CD14-positive monocyte (primary cell): ENCODE results near the gene SHROOM3. TPM values are rescaled to one million over a fixed set of nuclear protein-coding genes. Genes with fewer than 3 reads are reported as not detected.

Source experiments
- DNase-seq, 3 donors: peaks; one replicate each; pipeline ENCODE4 v3.0.0-alpha.2; 2011 to 2022
- H2AFZ ChIP-seq: 2 replicates; pipeline ENCODE4 v1.6.0; 2012; ENCODE audit warnings: mild to moderate bottlenecking, low read depth, low read length, inconsistent platforms; ENCODE audit not compliant: insufficient read depth, poor library complexity, severe bottlenecking
- H3K27ac ChIP-seq, 2 donors: 1 replicate in 1 of 2; 2 replicates in 1 of 2; pipeline ENCODE4 v1.5.1; 2012 to 2013; ENCODE audit warnings: low read length in 2 of 2, control low read depth in 1 of 2, inconsistent platforms in 1 of 2, low read depth in 1 of 2, mild to moderate bottlenecking in 1 of 2
- H3K27me3 ChIP-seq, 2 donors: one replicate each; pipeline versions ENCODE4 v1.6.0 to v1.6.1; 2011 to 2013; ENCODE audit warnings: low read length in 2 of 2; ENCODE audit not compliant: control insufficient read depth in 2 of 2, insufficient read depth in 2 of 2
- H3K36me3 ChIP-seq, 2 donors: replicated peaks in 1 of 2; 1 replicate in 1 of 2; 2 replicates in 1 of 2; pipeline versions ENCODE4 v1.5.1 to v1.6.1; 2012 to 2013; ENCODE audit warnings: low read length in 2 of 2, control low read depth in 1 of 2, inconsistent platforms in 1 of 2, mild to moderate bottlenecking in 1 of 2; ENCODE audit not compliant: insufficient read depth in 2 of 2, control insufficient read depth in 1 of 2
- H3K4me1 ChIP-seq, 2 donors: 1 replicate in 1 of 2; 2 replicates in 1 of 2; pipeline versions ENCODE4 v1.5.1 to v1.6.1; 2012 to 2013; ENCODE audit warnings: low read length in 2 of 2, control low read depth in 1 of 2, inconsistent platforms in 1 of 2, mild to moderate bottlenecking in 1 of 2, moderate library complexity in 1 of 2; ENCODE audit not compliant: insufficient read depth in 2 of 2, control insufficient read depth in 1 of 2
- H3K4me2 ChIP-seq: replicated peaks from 2 replicates; pipeline ENCODE3; 2012; ENCODE audit warnings: low read length, moderate library complexity, mild to moderate bottlenecking; ENCODE audit not compliant: poor library complexity, severe bottlenecking; ENCODE audit errors: extremely low read depth
- H3K4me3 ChIP-seq, 3 experiments: fragments of 200-600 bp in 1 of 3; sonication (generic) in 1 of 3; replicated peaks in 1 of 3; 1 replicate in 2 of 3; 2 replicates in 1 of 3; pipeline ENCODE4 v1.5.1; 2011 to 2013; ENCODE audit warnings: low read length in 3 of 3, mild to moderate bottlenecking in 3 of 3, control low read depth in 2 of 3, low read depth in 2 of 3, inconsistent platforms in 1 of 3, moderate library complexity in 1 of 3
- H3K79me2 ChIP-seq: 2 replicates; pipeline ENCODE4 v1.6.0; 2012; ENCODE audit warnings: mild to moderate bottlenecking, control low read depth, inconsistent platforms, low read length, moderate library complexity; ENCODE audit not compliant: insufficient read depth
- H3K9ac ChIP-seq: 2 replicates; pipeline ENCODE4 v1.6.0; 2017; ENCODE audit warnings: low read length, mild to moderate bottlenecking; ENCODE audit not compliant: insufficient read depth, poor library complexity, severe bottlenecking
- H3K9me3 ChIP-seq, 2 donors: replicated peaks in 1 of 2; 1 replicate in 1 of 2; 2 replicates in 1 of 2; pipeline versions ENCODE4 v1.5.1 to v1.6.1; 2012 to 2013; ENCODE audit warnings: low read length in 2 of 2, control low read depth in 1 of 2; ENCODE audit not compliant: control insufficient read depth in 1 of 2, insufficient read depth in 1 of 2
- H4K20me1 ChIP-seq: 2 replicates; pipeline ENCODE4 v1.6.0; 2012; ENCODE audit warnings: mild to moderate bottlenecking, low read length, control low read depth, moderate library complexity; ENCODE audit not compliant: insufficient read depth
- H3K27ac Mint-ChIP-seq, 7 donors: one replicate each; pipeline ENCODE4 v1.8.0; 2020; ENCODE audit warnings: mild to moderate bottlenecking in 7 of 7, mixed read lengths in 7 of 7, moderate library complexity in 6 of 7, inconsistent platforms in 2 of 7
- H3K27me3 Mint-ChIP-seq, 3 donors: one replicate each; pipeline ENCODE4 v1.8.0; 2021 to 2022; ENCODE audit warnings: low read depth in 3 of 3, mild to moderate bottlenecking in 3 of 3, mixed read lengths in 3 of 3, moderate library complexity in 3 of 3, inconsistent platforms in 1 of 3
- H3K36me3 Mint-ChIP-seq, 2 donors: one replicate each; pipeline ENCODE4 v1.8.0; 2020; ENCODE audit warnings: mixed read lengths in 2 of 2, inconsistent platforms in 1 of 2, mild to moderate bottlenecking in 1 of 2
- H3K4me1 Mint-ChIP-seq: one replicate; pipeline ENCODE4 v1.8.0; 2020; ENCODE audit warnings: mild to moderate bottlenecking, mixed read lengths
- H3K4me3 Mint-ChIP-seq, 2 donors: one replicate each; pipeline ENCODE4 v1.8.0; 2020; ENCODE audit warnings: mild to moderate bottlenecking in 2 of 2, mixed read lengths in 2 of 2, moderate library complexity in 1 of 2
- H3K9me3 Mint-ChIP-seq, 7 donors: one replicate each; pipeline ENCODE4 v1.8.0; 2020 to 2022; ENCODE audit warnings: mixed read lengths in 7 of 7, mild to moderate bottlenecking in 6 of 7, moderate library complexity in 6 of 7, inconsistent platforms in 2 of 7
- CTCF ChIP-seq: fragments of 200-600 bp; IDR thresholded peaks from one replicate; pipeline ENCODE4 v1.8.0; 2022; ENCODE audit warnings: antibody characterized with exemption, mild to moderate bottlenecking
- WGBS: methylation state at CpG from one replicate; pipeline ENCODE4 v1.1.5; 2013; ENCODE audit warnings: missing lambda C conversion rate; ENCODE audit not compliant: insufficient coverage; 5-methylcytosine and 5-hydroxymethylcytosine counted together
- intact Hi-C, 2 donors: fragments of 100-400 bp; cut with micrococcal nuclease; formaldehyde crosslinking; loops; one replicate each; pipeline versions ENCODE4 v1.15.0 to v1.15.1; 2023
- polyA plus RNA-seq, 3 donors: library from polyadenylated mRNA; depleted of rRNA in 1 of 3; unstranded in 2 of 3; stranded (reverse) in 1 of 3; fragments of 300-500 nt in 2 of 3; fragments of >200 nt in 1 of 3; fragmentation: Illumina TruSeq in 2 of 3; gene quantifications; 1 replicate in 2 of 3; 2 replicates in 1 of 3; pipeline ENCODE4 v1.2.3, GENCODE V29; 2012 to 2021

Gene SHROOM3
- polyA plus RNA-seq, 3 donors = not detected

GRCh38 chr4:76782837-76783236, 347.8 kb downstream of the SHROOM3 start:
- H3K27ac ChIP-seq = no peak overlapping the region
- TF ChIP-seq CTCF = no peak
- peaks cover 0 to 2% (median 0%) of the 10 kb centered on the region in 7 donors for H3K9me3 Mint-ChIP-seq
- no peaks in the 10 kb centered on the region for H3K4me1 Mint-ChIP-seq
- no peak overlapping the region for H3K4me3 Mint-ChIP-seq
- no peaks in the 10 kb centered on the region for H3K36me3 Mint-ChIP-seq
- H3K79me2 ChIP-seq = no peaks in the 10 kb centered on the region
- intact Hi-C loops = no loop called here
- no peaks in the 10 kb centered on the region for H3K36me3 ChIP-seq
- DNase-seq = no peak
- no peak overlapping the region for H3K27ac Mint-ChIP-seq
- no peaks in the 10 kb centered on the region for H3K4me1 ChIP-seq
- no peaks in the 10 kb centered on the region for H3K9me3 ChIP-seq
- H3K27me3 Mint-ChIP-seq = peaks cover 0 to 5% (median 0%) of the 10 kb centered on the region in 3 donors
- no peaks in the 10 kb centered on the region for H4K20me1 ChIP-seq
- no CpG with 5 or more reads among the region's 1 CpG for WGBS
- no peaks in the 10 kb centered on the region for H3K27me3 ChIP-seq
- H3K9ac ChIP-seq = no peak overlapping the region
- H3K4me3 ChIP-seq = no peak overlapping the region
- no peak overlapping the region for H2AFZ ChIP-seq
- no peak overlapping the region for H3K4me2 ChIP-seq

- Histone ChIP-seq H3K4me1 (no peaks in the 10 kb centered on the region), H2AFZ (no peak overlapping the region), H3K9ac (no peak overlapping the region), H3K4me3 (no peak overlapping the region), H4K20me1 (no peaks in the 10 kb centered on the region), H3K36me3 (no peaks in the 10 kb centered on the region), H3K79me2 (no peaks in the 10 kb centered on the region), H3K4me2 (no peak overlapping the region), H3K27ac (no peak overlapping the region), H3K27me3 (no peaks in the 10 kb centered on the region), H3K9me3 (no peaks in the 10 kb centered on the region)
- no peak for TF ChIP-seq CTCF
- DNase-seq = no peak
- Mint-ChIP-seq H3K27me3 (peaks cover 0 to 2% (median 0%) of the 10 kb centered on the region in 3 donors), H3K4me1 (no peaks in the 10 kb centered on the region), H3K4me3 (no peak overlapping the region), H3K27ac (no peak overlapping the region), H3K9me3 (peaks cover 0 to 2% (median 0%) of the 10 kb centered on the region in 7 donors), H3K36me3 (no peaks in the 10 kb centered on the region)
- 92% methylated on average over 3 of the region's 4 CpGs for WGBS
- intact Hi-C loops = no loop called here
These were observed 348.8 kb downstream of the SHROOM3 start for GRCh38 chr4:76783836-76784235.
